HG02678 (cell line): ENCODE data around the gene SPINK9.

Experiments used
- ATAC-seq: cut with Tn5 transposase; IDR thresholded peaks from one replicate; pipeline ENCODE4 v1.9.1; 2021; ENCODE audit warnings: mild to moderate bottlenecking, moderate library complexity; ENCODE audit not compliant: unreplicated experiment

Gene SPINK9

GRCh38 chr5:148364343-148364742, 29.0 kb downstream of the SPINK9 start:
- no peak for ATAC-seq

- ATAC-seq = no peak
Measured at GRCh38 chr5:148368299-148368698, 32.9 kb downstream of the SPINK9 start.

- no peak for ATAC-seq
Measured at GRCh38 chr5:148372166-148372725, 36.9 kb downstream of the SPINK9 start.

GRCh38 chr5:148372893-148373292, 37.5 kb downstream of the SPINK9 start:
- no peak for ATAC-seq

- peak; percentile 91 for ATAC-seq
Measured at GRCh38 chr5:148374690-148375360, 39.5 kb downstream of the SPINK9 start.

- ATAC-seq = no peak
Measured at GRCh38 chr5:148376198-148376597, 40.8 kb downstream of the SPINK9 start.

- ATAC-seq = no peak
Measured at GRCh38 chr5:148378670-148379069, 43.3 kb downstream of the SPINK9 start.

GRCh38 chr5:148379340-148379739, 44.0 kb downstream of the SPINK9 start:
- ATAC-seq = no peak

- no peak for ATAC-seq
Measured at GRCh38 chr5:148381906-148382305, 46.5 kb downstream of the SPINK9 start.

GRCh38 chr5:148382961-148383360, 47.6 kb downstream of the SPINK9 start:
- ATAC-seq = no peak

GRCh38 chr5:148383564-148384379, 48.4 kb downstream of the SPINK9 start, which contains the start of gene FBXO38:
Gene FBXO38, plus strand, starts transcription at chr5:148383958. Its CDS starts 10,819 bp downstream, at chr5:148394777.
- peak; percentile 99 for ATAC-seq

- ATAC-seq = peak; percentile 17
Measured at GRCh38 chr5:148384380-148384737, 49.0 kb downstream of the SPINK9 start.

GRCh38 chr5:148385094-148385493, 49.7 kb downstream of the SPINK9 start:
- ATAC-seq = no peak

GRCh38 chr5:148386041-148386440, 50.7 kb downstream of the SPINK9 start:
- no peak for ATAC-seq

GRCh38 chr5:148387325-148387724, 52.0 kb downstream of the SPINK9 start:
- ATAC-seq = no peak

- no peak for ATAC-seq
Measured at GRCh38 chr5:148388696-148389095, 53.3 kb downstream of the SPINK9 start.
